GM21737 (cell line): Measurements from ENCODE around the gene ANP32B.
"Not testable (repeated sequence)": the region's sequence is repeated elsewhere in the genome, so short reads cannot be mapped to it uniquely, and the experiment has no call there.

Experiments
- ATAC-seq: cut with Tn5 transposase; IDR thresholded peaks from one replicate; pipeline ENCODE4 v1.9.1; 2021; ENCODE audit warnings: mild to moderate bottlenecking, moderate library complexity; ENCODE audit not compliant: unreplicated experiment

Gene ANP32B

DNA sequence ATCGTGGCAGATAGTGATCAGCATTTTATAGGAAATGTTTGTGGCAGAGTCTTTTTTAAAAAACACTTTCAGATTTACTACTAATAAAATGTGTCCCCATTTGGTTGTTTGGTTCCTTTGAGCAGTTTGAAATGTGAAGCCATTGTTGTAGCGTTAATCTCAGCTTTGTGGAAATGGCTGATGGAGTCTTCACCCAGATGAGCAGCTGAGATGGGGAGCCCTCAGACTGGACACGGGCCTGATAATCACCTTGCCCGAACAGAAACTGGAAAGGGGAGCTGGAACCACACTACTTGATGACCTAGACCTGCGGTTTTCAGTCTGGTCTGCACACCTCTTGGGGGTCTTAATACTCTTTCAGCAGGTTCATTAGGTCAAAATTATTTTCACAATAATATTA, 20.6 kb upstream of the ANP32B start:
- no peak for ATAC-seq

DNA sequence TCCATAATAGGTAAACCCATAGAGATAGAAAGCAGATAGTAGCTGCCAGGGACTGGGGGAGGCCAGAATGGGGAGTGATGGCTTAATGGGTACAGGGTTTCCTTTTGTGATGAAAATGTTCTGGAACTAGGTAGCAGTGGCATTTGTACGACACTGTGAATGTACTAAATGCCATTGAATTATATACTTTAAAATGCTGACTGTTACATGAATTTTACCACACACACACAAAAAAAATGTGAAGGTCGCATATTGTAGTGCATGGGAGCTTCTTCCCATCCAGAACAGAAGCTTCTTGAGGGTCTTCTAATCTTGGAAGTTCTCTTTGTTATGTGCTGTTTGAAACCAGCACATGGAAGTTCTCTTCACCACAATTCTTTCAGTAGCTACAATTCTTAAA, 19.9 kb upstream of the ANP32B start:
- ATAC-seq = no peak

DNA sequence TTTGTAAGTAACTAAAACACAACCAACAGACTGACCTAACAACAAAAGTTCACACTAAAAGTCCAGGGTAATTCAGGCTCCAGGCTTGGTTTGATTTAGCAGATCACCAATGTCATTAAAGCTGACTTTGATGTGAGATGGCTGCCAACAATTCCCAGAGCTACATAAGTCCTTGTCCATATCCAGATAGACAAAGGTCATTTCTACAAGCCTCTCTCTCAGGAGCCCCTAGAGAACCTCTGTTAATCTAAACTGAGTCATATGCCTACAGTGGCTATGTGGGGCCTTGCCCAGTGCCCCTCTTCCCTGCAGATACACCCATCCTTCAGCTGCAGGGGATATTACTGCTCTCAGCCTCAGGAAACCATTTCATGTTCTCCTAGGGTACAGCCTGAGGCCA, 18.2 kb upstream of the ANP32B start:
- no peak for ATAC-seq

DNA sequence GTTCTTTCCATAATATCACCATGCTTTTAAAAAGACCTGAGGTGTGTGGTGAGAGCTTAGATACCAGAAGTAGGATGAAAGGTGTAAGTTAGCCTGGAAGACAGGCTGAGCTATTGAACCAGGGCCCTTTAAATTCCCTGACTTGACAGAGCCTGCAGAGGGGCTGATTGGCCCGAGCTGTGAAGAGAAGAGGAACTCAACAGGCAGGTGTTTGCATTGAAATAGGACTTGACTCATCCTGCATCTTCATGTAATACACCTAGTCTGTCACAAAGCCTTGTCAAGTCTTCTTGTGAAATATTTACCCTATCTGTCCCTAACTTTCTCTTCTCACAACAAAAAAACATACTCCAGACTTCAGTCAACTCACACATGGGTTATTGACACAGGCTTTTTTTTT, 16.6 kb upstream of the ANP32B start:
- ATAC-seq = no peak

DNA sequence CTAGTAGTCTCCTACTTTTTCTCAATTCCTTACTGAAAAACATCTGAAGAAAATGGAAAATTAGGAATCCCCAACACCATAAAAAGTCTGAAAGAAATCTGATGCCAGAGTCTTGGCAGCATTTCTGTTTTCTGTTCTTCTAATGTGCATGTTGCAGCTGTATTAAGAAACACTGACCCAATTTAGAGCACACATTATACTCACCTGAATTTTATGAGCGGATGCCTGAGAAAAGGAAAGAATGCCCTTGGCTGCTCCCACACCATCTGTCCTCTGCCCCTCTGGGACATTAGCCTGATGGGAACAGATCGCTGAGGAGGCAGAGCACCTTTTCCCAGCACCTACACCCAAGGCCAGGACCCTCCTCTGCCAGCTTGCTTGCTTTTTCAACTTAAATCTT, 14.1 kb upstream of the ANP32B start:
- ATAC-seq = no peak

DNA sequence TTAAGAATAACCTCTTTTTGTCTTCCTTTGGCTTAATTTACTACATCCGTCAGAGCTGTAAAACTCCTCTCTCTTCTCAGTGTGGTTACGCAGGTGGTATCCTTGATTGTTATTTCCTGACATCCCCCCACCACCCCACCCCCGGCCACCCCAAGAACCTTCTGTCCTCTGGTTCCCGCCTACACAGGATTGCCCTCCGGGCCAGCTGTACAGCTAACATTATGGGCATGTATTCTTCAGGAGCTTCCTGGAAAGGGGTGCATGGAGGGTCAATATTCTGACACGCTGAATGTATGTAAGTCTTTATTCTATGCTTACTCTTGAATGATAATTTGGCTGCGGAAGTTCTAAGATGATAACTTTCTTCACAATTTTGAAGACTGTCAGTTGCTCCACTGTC, 13.0 kb upstream of the ANP32B start:
- ATAC-seq = no peak

DNA sequence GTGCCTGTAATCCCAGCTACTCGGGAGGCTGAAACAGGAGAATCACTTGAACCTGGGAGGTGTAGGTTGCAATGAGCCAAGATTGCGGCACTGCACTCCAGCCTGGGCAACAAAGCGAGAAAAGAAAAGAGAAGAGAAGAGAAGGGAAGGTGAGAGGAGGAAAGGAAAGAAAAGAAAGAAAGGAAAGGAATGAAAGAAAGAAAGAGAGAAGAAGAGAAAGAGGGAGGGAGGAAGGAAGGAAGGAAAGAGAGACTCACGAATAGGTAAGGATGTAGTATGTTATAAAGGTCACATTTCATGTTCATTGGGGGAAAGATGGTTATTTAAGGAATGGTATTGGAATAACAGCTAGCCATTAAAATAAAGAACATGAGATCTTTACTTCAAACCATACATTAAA, 10.4 kb upstream of the ANP32B start:
- ATAC-seq = no peak

DNA sequence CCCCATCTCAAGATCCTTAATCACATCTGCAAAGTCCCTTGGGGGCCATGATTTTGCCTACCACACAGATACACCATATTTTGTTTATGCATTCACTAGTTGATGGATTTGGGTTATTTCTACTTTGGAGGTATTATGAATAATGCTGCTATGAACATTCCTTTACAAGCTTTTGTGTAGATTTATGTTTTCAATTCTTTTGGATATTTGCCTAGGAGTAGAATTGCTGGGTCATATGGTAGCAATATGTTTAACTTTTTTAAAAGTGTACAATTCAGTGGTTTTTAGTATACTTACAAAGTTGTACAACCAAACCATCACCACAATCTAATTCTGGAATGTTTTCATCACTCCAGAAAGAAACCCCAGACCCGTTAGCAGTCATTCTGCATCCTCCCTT, 7.8 kb upstream of the ANP32B start:
- no peak for ATAC-seq

DNA sequence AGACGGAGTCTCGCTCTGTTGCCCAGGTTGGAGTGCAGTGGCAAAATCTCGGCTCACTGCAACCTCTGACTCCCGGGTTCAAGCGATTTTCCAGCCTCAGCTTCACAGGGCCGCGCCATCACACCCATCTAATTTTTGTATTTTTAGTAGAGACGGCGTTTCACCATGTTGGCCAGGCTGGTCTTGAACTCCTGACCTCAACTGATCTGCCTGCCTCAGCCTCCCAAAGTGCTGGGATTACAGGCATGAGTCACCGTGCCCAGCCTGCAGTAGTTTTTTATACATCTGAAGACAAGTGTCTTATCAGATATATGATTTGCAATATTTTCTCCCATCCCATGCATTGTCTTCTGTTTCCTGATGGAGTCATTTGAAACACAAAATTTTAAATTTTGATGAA, 6.5 kb upstream of the ANP32B start:
- not testable (repeated sequence) for ATAC-seq

DNA sequence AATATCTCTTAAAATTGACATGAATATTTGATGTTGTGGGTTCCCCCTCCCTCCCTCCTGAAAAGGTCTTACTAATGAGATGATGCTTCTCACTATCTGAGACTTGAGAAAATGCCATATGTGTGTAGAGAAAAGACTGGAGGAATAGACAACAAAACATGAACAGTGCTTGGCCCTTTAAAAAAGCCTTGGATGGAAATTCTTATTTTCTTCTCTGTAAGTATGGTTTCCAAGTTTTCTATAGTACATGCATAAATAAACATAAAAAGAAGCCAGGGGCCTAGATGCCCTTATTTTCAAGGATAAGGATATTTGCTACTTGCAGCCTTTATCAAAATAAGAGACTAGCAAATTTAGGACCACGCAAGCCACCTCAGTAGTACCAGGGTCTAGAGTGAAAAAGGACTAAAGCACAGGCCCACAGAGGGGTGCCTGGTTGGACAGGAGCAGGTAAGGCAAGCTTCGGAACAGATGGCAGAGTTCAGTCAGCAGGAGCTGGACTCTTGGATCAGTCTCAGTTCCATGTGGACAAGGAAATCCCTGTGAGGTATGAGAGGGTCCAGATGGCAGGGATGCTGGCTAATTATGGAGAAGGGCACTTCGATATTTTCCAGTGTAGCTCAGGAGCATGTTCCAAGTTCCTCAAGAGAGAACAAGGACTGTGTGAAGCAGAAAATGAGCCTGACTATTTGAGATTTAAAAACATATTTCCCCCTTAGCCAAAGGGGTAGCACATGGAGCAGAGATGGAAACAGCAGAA, 4.6 kb upstream of the ANP32B start:
- no peak for ATAC-seq

DNA sequence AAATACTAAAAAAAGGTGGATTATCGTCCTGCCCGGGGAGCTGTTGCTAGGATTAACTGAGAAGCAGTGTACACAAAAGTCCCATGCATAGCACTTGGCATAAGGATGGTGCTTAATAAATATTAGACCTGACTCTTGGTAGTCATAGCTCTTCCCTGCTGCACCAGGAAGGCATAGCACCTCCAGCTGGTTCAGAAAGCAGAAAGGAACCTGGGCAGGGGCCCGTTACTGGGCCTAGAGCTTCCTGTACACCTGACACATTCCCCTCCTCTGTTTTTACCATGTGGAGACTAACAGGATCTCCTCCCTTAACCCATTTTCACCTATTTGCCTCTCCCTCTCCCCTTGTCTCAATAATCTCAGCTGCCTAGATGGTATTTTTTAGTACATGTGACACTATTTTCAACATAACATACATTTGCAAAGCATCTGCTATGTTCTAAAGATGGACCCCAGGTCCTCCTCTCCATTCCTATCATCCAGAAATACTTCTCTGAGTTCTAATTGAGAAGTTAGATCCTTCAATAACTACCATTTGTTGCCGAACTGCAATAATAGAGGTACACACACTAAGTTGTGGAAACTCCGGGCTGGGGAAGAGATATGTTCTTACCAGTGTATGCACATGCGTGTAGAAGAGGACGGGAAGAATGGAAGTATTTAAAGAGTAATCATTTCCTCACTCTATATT, 3.2 kb upstream of the ANP32B start:
- ATAC-seq = no peak

DNA sequence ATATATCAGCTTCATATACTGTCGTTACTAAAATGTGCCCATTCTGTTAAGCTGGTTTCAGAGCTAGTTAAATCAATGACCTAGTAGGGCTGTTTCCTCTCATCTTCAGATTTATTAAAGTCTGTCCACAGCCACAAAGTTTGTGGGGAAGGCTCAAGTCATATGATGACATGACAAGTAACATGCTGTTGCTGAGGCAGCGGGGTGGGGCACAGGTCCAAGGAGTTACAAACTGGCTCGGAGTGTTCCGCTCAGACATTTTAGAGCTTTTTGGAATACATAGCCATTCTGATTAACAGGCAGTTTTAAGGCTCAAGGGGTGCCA, 2.7 kb upstream of the ANP32B start:
- no peak for ATAC-seq

DNA sequence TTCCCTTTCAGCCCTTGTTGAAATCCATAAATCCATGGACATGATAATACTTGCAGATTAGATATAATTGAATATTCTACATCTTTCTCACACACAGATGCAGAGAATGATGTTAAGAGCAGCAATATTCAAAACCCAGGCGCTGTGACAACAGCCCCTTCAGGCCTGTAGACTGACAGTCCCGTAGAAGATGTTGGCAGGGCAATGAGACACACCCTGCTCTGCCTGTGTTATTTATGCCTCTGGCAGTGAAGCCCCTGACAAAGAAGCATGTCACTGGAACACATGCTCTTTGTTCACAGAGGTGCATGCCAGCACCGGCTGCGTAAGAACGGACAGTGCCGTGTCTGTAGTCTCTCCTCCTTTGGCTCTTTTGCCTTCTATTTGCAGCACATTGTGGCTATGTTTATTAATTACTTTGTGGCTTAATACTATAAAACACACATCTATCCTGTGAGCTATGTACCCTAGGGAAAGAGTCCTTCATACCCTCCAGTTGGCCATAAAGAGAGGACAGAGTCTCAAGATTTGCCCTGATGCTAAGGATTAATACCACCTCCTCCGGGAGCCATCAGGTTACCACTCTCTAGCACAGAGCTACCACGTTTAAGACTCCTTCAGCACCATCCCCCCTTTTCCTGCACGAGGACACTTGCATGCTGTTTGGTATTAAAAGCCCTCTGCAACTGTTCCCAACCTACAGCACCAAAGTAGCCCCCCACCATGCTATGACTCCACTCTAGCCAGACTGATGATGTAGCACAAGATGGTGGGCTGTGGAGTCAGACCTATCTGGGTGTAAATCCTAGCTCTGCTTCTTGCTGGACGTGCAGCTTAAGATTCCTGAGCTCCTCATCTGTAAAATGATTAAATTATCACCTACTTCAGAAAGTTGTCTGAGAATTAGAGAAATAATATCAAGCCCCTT, 2.0 kb upstream of the ANP32B start:
- no peak for ATAC-seq

DNA sequence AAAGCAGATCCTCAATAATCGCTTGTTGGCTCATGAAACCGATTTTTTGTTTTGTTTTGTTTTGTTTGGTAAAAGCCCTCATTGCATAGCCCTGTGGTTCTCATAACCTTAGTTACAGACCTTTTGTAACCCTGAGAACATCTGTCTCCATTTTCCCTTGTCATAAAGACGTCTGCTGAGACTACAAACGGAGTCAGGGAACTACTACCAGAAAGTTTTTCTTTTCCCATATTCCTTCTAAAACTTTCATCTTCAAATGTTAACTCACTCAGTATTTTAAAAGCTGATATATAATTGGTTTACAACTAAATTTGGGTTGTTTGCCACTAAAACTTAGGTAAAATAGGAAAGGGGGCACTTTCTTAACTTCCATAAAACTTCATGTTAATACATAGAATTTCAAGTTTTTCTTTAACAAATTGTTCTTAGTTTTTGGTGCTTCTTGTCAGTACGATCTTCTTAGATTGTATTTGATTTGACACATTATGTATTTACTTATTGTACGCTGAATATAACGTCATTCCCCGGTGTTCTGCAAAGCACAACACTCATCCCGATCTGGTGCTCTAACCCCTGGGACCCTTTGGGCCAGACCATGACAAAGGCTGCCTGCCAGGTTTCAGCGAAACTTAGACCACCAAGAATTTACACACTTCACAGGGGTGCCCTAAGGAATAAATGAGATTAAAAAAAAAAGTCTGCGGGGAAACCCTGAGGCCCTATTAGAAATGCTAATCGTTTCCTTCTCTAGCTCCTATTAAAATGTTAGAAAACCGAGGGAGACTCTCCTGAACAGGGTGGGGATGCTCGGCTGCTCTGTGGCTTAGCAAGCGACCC, 1.1 kb upstream of the ANP32B start:
- ATAC-seq = no peak

DNA sequence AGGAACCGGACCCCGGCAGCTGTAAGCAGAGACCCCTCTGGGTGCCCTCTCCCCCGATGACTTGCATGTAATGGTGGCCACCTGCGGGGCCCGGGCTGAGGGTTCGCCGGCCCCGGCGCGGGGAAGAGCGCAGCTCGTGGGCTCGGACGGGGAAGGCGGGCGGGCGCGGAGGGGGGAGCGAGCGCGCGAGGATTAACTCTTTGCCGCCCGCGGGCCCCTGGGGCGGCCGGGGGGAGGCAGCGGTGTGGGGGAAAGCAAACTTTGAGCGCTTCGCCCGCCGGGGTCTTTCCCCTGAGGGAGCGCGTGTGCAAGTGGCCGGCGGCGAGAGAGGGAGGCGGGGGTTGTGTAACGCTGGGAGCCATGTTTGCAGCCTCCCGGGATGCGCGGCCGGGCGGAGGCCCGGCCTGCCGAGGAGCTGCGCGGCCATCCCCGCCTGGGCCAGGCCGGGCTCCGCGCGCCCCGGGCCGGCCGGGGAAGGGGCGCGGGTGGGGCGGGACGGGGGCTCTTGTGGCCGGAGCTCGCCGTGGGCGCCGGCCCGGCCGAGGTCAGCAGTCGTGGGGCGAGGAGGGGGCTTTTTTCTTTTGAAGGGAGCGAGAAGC, 547 bp downstream of the ANP32B start:
- ATAC-seq = no peak

DNA sequence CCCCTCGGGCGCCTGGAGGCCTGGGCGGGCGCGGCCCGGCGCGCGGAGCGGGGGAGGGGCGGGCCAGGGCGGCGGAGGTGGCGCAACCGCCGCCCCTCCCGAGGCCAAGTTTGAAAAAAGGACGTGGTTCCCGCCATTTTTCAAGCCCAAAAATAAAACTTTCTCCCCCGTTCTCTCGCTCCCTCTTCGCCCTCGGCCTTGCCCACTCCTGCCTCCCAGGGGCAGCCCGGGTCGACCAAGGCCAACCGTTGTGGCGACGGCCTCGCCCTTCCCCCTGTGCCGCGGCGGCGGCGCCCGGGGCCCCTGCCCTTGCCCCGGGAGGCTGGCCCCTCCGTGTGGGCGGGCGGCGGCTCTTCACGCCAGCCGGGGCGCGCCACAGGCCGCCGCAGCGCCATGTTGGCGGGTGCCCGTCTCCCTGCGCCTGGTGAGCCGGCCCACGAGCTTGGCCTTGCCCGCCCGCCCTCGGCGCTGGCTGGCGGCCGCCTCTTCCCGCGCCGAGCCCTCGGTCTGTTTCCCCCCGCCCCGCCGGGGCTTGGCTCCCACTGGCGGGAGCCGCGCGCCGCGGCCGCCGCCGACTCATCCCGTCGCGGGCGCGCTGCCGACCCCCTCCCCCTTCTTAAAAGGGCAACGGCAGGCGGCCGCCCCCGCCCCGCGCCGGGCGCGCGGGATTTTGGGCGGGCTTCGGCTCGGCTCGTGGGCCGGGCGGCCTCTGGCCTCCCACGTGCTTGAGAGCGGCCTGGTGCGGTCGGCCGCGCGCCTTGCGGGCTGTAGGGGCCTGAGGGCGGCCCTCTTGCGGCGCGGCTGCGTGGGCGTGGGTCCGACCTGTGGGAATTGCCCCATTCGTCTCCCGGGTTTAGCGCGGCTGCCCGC, 1.3 kb downstream of the ANP32B start:
- no peak for ATAC-seq

DNA sequence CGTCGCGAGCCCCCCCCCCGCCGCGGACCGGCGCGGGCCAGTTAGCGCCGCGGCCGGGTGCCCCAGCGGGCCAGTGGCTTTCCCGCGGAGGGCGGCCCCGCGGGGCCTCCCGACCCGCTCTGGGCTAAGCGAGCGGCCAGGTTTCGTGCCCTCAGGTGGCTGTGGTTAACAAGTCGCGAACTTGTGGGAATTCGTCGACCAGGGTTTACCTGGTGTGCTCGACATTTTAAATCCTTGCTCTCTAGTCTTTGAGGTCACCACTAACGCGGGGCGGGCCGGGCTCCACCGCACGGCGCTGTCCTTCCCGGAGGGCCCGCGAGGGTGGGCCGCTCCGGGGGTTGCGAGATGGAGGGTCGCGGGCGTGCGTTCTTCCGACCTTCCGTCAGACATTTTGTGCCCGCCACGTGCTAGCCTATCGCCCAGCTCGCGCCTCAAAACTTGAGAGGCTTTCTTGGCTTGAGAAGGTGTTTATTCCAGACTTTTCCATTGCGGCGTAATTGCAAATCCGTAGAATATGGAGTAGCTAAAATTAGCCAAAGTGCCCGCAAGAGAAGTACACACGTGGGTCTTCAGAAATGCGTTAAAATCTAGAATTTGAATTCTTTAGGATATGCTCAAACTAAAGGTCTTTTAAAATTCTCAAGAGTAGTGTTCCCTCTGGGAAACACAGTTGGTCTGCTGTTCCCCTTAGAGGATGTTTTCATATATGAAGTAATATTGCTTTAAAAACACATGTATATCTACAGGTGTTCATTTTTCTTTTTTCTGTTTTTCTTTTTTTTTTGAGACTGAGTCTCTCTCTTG, 2.1 kb downstream of the ANP32B start:
- ATAC-seq = no peak

DNA sequence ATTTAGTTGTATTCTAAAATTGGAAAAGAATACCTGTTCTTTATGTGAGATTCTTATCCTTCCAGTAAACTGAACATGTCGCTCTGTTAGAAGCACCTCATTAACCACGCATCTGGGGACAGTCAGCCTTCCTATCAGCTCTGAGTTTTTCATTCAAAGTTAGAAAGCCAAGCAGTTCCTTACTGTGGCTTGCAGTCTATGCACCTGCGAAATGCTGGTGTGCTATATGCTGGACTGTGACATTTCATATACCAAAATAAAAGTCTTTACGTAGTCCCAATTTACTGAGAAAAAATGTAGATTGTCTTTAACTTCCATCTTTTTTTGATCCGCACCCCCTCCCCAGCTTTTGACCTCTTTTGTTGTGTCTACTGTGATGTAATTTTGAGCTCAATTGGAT, 4.3 kb downstream of the ANP32B start:
- ATAC-seq = no peak

DNA sequence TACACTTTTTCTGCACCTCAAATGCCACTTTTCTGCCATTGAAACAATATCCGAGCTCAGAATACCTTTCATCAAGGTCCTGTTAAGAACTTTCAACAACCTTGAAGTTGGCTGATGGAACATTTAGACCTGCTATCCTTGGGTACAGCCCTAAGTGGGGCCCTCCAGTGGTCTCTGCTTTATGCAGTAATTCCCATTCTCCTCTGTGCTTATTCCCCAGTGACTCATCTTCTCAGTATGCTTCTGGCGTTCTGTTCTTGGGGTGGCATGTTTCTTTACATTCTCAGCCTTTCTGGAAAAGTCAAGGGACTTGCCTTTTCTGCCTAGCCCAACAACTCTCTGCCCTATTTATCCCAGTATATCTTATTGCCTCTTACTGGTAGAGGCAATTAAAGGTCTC, 7.1 kb downstream of the ANP32B start:
- no peak for ATAC-seq
